HCT116 (cell line): ENCODE measurements around the gene ATP6V0A1. TPM values are rescaled to one million over a fixed set of nuclear protein-coding genes. Genes with fewer than 3 reads are reported as not detected.

Experiments
- ATAC-seq: fragments of 200-7000 bp; cut with Tn5 transposase; 2 replicates; pipeline ENCODE4 v1.9.1; 2020; ENCODE audit warnings: mild to moderate bottlenecking, moderate library complexity
- BruUV-seq: library from RNA; stranded (reverse); fragments of 400-500 nt; replicated peaks from 2 replicates; lab custom pipeline; 2021; lab: Mats Ljungman, UMichigan
- CTCF ChIA-PET: fragments of 300-600 bp; sonication (Branson Sonifier 250); formaldehyde crosslinking; loops from one replicate; lab custom pipeline; 2021; ENCODE audit warnings: antibody characterized with exemption; lab: Charles Lee
- POLR2A ChIA-PET: fragments of 300-600, 350-600 bp; sonication (Branson Sonifier 250); formaldehyde crosslinking; loops from one replicate; lab custom pipeline; 2021; ENCODE audit warnings: antibody characterized with exemption; lab: Charles Lee
- RAD21 ChIA-PET, 2 experiments: fragments of 300-600 bp; sonication (Branson Sonifier 250); formaldehyde crosslinking; loops; one replicate each; lab custom pipeline; 2023; ENCODE audit warnings: low total read pairs in 2 of 2; ENCODE audit not compliant: uncharacterized antibody in 2 of 2, unreplicated experiment in 2 of 2, low non-redundant PET in 1 of 2; lab: Charles Lee
- DNase-seq: peaks from one replicate; pipeline ENCODE4 v3.0.0-alpha.2; 2010; ENCODE audit warnings: low read depth, low spot score
- H2AFZ ChIP-seq: fragments of 200-600 bp; shearing (Covaris generic), sonication (generic); 2 replicates; pipeline ENCODE4 v1.6.1; 2017; ENCODE audit warnings: low read depth, mixed run types, mixed read lengths, antibody characterized with exemption, low read length; ENCODE audit not compliant: poor library complexity, severe bottlenecking
- H3K27ac ChIP-seq: 2 replicates; pipeline ENCODE4 v1.5.1; 2012; ENCODE audit warnings: low read depth, low read length
- H3K27me3 ChIP-seq: fragments of 200-600 bp; sonication (generic); 2 replicates; pipeline ENCODE4 v1.6.1; 2016; ENCODE audit warnings: mixed run types, low read length, mixed read lengths; ENCODE audit not compliant: insufficient read depth
- H3K36me3 ChIP-seq, 2 experiments: fragments of 200-500 bp in 1 of 2; fragments of 200-600 bp in 1 of 2; sonication (Bioruptor generic) in 1 of 2; sonication (generic) in 1 of 2; 2 replicates each; pipeline versions ENCODE4 v1.5.1 to v1.6.1; 2014 to 2016; ENCODE audit warnings: low read length in 2 of 2, inconsistent platforms in 1 of 2, mixed read lengths in 1 of 2, mixed run types in 1 of 2; ENCODE audit not compliant: insufficient read depth in 2 of 2, control insufficient read depth in 1 of 2
- H3K4me1 ChIP-seq, 2 experiments: fragments of 200-600 bp in 1 of 2; sonication (generic) in 1 of 2; 2 replicates each; pipeline versions ENCODE4 v1.5.1 to v1.6.1; 2012 to 2017; ENCODE audit warnings: low read length in 2 of 2, inconsistent platforms in 1 of 2, mild to moderate bottlenecking in 1 of 2, mixed read lengths in 1 of 2, mixed run types in 1 of 2, moderate library complexity in 1 of 2; ENCODE audit not compliant: insufficient read depth in 2 of 2, control insufficient read depth in 1 of 2
- H3K4me2 ChIP-seq: fragments of 200-600 bp; sonication (generic); 2 replicates; pipeline ENCODE4 v1.6.1; 2017; ENCODE audit warnings: mixed run types, low read length, mixed read lengths
- H3K4me3 ChIP-seq, 2 experiments: fragments of 200-600 bp in 1 of 2; sonication (generic) in 1 of 2; replicated peaks in 1 of 2; 2 replicates each; pipeline ENCODE4 v1.5.1; 2011 to 2016; ENCODE audit warnings: low read length in 2 of 2, control low read depth in 1 of 2, low read depth in 1 of 2, mild to moderate bottlenecking in 1 of 2, mixed read lengths in 1 of 2, mixed run types in 1 of 2
- H3K79me2 ChIP-seq: fragments of 200-600 bp; sonication (generic); 2 replicates; pipeline ENCODE4 v1.6.1; 2017; ENCODE audit warnings: mild to moderate bottlenecking, mixed run types, low read length, moderate library complexity, mixed read lengths; ENCODE audit not compliant: insufficient read depth
- H3K9ac ChIP-seq: fragments of 200-600 bp; sonication (generic); 2 replicates; pipeline ENCODE4 v1.6.1; 2016; ENCODE audit warnings: low read length, mixed read lengths
- H3K9me2 ChIP-seq: fragments of 200-600 bp; sonication (generic), shearing (Covaris generic); 2 replicates; pipeline ENCODE4 v1.6.1; 2017; ENCODE audit warnings: mixed run types, mild to moderate bottlenecking, moderate library complexity; ENCODE audit not compliant: insufficient read depth
- H3K9me3 ChIP-seq, 2 experiments: fragments of 200-500 bp in 1 of 2; fragments of 200-600 bp in 1 of 2; sonication (Bioruptor generic) in 1 of 2; sonication (generic) in 1 of 2; 2 replicates each; pipeline ENCODE4 v1.6.1; 2014 to 2017; ENCODE audit warnings: low read length in 2 of 2, mixed read lengths in 2 of 2, inconsistent platforms in 1 of 2, low read depth in 1 of 2, mild to moderate bottlenecking in 1 of 2, mixed run types in 1 of 2, moderate library complexity in 1 of 2; ENCODE audit not compliant: control insufficient read depth in 1 of 2, insufficient read depth in 1 of 2
- H4K20me1 ChIP-seq: fragments of 200-600 bp; sonication (generic), shearing (Covaris generic); 2 replicates; pipeline ENCODE4 v1.6.1; 2017; ENCODE audit warnings: mixed run types, mild to moderate bottlenecking, moderate library complexity; ENCODE audit not compliant: insufficient read depth
- CBX3 ChIP-seq: IDR thresholded peaks from 2 replicates; pipeline ENCODE4 v1.6.1; 2012; ENCODE audit warnings: low read depth
- CEBPB ChIP-seq: IDR thresholded peaks from 2 replicates; pipeline ENCODE4 v1.6.1; 2012; ENCODE audit warnings: low read depth
- EGR1 ChIP-seq: IDR thresholded peaks from 2 replicates; pipeline ENCODE4 v1.6.1; 2012; ENCODE audit warnings: low read depth
- ELF1 ChIP-seq: IDR thresholded peaks from 2 replicates; pipeline ENCODE4 v1.6.1; 2012; ENCODE audit warnings: low read depth, borderline replicate concordance
- EZH2 ChIP-seq: fragments of 200-600 bp; sonication (generic); IDR thresholded peaks from 2 replicates; pipeline ENCODE4 v1.6.1; 2017; ENCODE audit warnings: antibody characterized with exemption, mixed run types
- EZH2phosphoT487 ChIP-seq: fragments of 200-600 bp; IDR thresholded peaks from 2 replicates; pipeline ENCODE4 v1.6.1; 2018; ENCODE audit warnings: antibody characterized with exemption, borderline replicate concordance
- FOSL1 ChIP-seq: IDR thresholded peaks from 2 replicates; pipeline ENCODE4 v1.6.1; 2012; ENCODE audit warnings: low read depth
- POLR2A ChIP-seq: IDR thresholded peaks from 2 replicates; pipeline ENCODE4 v1.7.0; 2011; ENCODE audit warnings: borderline replicate concordance; ENCODE audit not compliant: insufficient read depth, insufficient read length; ENCODE audit errors: extremely low read depth
- POLR2AphosphoS5 ChIP-seq: IDR thresholded peaks from 2 replicates; pipeline ENCODE4 v1.6.1; 2011; ENCODE audit warnings: mild to moderate bottlenecking, low read depth, low read length, moderate library complexity
- RAD21 ChIP-seq: IDR thresholded peaks from 2 replicates; pipeline ENCODE4 v1.6.1; 2012; ENCODE audit warnings: low read depth, mild to moderate bottlenecking
- SIN3A ChIP-seq: IDR thresholded peaks from 2 replicates; pipeline ENCODE4 v1.6.1; 2012; ENCODE audit warnings: low read depth
- SP1 ChIP-seq: IDR thresholded peaks from 2 replicates; pipeline ENCODE4 v1.6.1; 2012; ENCODE audit warnings: low read depth
- SRF ChIP-seq: IDR thresholded peaks from 2 replicates; pipeline ENCODE4 v1.6.1; 2012; ENCODE audit warnings: low read depth
- TCF7L2 ChIP-seq: IDR thresholded peaks from 2 replicates; pipeline ENCODE4 v1.7.0; 2011; ENCODE audit warnings: borderline replicate concordance, inconsistent platforms; ENCODE audit not compliant: insufficient read depth, insufficient read length; ENCODE audit errors: extremely low read depth
- YY1 ChIP-seq: IDR thresholded peaks from 2 replicates; pipeline ENCODE4 v1.6.1; 2011; ENCODE audit warnings: low read length, low read depth, moderate library complexity, mild to moderate bottlenecking; ENCODE audit not compliant: insufficient replicate concordance; ENCODE audit errors: extremely low read depth
- intact Hi-C: fragments of 100-400 bp; cut with micrococcal nuclease; formaldehyde crosslinking; loops from 2 replicates; pipeline ENCODE4 v1.10.0; 2022
- total RNA-seq: library from RNA; stranded (reverse); gene quantifications from one replicate; pipeline ENCODE4 v1.2.1, GENCODE V29; 2021; ENCODE audit not compliant: unreplicated experiment
- TF ChIP-seq, protein P1 (sequence below), 3 experiments: fragments of 200-600 bp in 1 of 3; sonication (generic) in 1 of 3; IDR thresholded peaks in 2 of 3; conservative IDR thresholded peaks in 1 of 3; 2 replicates each; pipeline ENCODE4 v1.5.1; 2012 to 2017; ENCODE audit warnings: low read depth in 2 of 3, low read length in 2 of 3, antibody characterized with exemption in 1 of 3, borderline replicate concordance in 1 of 3, control low read depth in 1 of 3, mild to moderate bottlenecking in 1 of 3, mixed read lengths in 1 of 3, mixed run types in 1 of 3, moderate library complexity in 1 of 3; ENCODE audit not compliant: insufficient read depth in 1 of 3
- TF ChIP-seq, protein P2 (sequence below): IDR thresholded peaks from 2 replicates; pipeline ENCODE4 v1.6.1; 2011; ENCODE audit warnings: mild to moderate bottlenecking, low read length, moderate library complexity; ENCODE audit not compliant: insufficient replicate concordance; ENCODE audit errors: extremely low read depth
- TF ChIP-seq, protein P3 (sequence below): IDR thresholded peaks from 2 replicates; pipeline ENCODE4 v1.6.1; 2012

ATP6V0A1 gene
- total RNA-seq, 1 experiment from 2014 or later = 65.2 TPM

DNA sequence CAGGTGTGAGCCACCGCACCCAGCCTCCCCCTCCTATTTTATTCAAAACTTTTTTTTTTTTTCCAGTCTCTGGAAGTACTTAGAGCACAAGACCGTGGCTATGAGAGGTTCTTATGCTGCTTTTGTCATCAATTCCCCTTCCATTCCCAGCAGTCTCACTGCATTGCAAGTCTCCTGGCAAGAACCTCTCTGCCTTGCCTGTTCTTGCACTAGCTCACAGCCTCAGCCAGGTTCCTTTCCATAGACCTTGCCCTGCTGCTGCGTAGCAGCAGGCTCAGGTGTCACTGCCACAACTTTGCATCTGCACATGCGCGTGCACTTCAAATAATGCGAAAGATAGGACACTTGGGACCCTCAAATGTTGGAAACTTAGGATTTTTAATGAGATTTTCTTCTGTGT, 15.6 kb downstream of the ATP6V0A1 start:
- H3K4me1 ChIP-seq = peaks cover 0 to 2% of the 10 kb centered on the region in 2 experiments; a peak in 2 of 4 replicates
- ChIA-PET RAD21 (no interaction called here), POLR2A (no interaction called here), CTCF (no interaction called here)
- no peaks in the 10 kb centered on the region for H4K20me1 ChIP-seq
- H3K9me2 ChIP-seq = no peaks in the 10 kb centered on the region
- H3K4me2 ChIP-seq = no peak overlapping the region
- peaks cover 25 to 40% of the 10 kb centered on the region in 2 experiments; a peak in 3 of 4 replicates for H3K36me3 ChIP-seq
- no peak for DNase-seq
- H3K9ac ChIP-seq = no peak overlapping the region
- H3K27me3 ChIP-seq = no peaks in the 10 kb centered on the region
- intact Hi-C loops = no loop called here
- BruUV-seq = no TSS peak
- H3K9me3 ChIP-seq = no peaks in the 10 kb centered on the region
- no peak overlapping the region for H3K4me3 ChIP-seq
- TF ChIP-seq SIN3A (no peak), CBX3 (no peak), CEBPB (no peak), TCF7L2 (no peak), YY1 (no peak), POLR2A (no peak), EZH2phosphoT487 (no peak), EZH2 (no peak), RAD21 (no peak), ELF1 (no peak), EGR1 (no peak), SP1 (no peak), FOSL1 (no peak), POLR2AphosphoS5 (no peak), SRF (no peak)
- TF ChIP-seq, protein P1, sequence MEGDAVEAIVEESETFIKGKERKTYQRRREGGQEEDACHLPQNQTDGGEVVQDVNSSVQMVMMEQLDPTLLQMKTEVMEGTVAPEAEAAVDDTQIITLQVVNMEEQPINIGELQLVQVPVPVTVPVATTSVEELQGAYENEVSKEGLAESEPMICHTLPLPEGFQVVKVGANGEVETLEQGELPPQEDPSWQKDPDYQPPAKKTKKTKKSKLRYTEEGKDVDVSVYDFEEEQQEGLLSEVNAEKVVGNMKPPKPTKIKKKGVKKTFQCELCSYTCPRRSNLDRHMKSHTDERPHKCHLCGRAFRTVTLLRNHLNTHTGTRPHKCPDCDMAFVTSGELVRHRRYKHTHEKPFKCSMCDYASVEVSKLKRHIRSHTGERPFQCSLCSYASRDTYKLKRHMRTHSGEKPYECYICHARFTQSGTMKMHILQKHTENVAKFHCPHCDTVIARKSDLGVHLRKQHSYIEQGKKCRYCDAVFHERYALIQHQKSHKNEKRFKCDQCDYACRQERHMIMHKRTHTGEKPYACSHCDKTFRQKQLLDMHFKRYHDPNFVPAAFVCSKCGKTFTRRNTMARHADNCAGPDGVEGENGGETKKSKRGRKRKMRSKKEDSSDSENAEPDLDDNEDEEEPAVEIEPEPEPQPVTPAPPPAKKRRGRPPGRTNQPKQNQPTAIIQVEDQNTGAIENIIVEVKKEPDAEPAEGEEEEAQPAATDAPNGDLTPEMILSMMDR (IDR thresholded peaks at IDR 0.05 in 2 of 3, conservative IDR thresholded peaks at IDR 0.05 in 1 of 3; ENCODE audit: borderline replicate concordance in 1 of 3, insufficient read depth in 1 of 3, low read depth in 2 of 3, low read length in 2 of 3) = no peak
- TF ChIP-seq, protein P2, sequence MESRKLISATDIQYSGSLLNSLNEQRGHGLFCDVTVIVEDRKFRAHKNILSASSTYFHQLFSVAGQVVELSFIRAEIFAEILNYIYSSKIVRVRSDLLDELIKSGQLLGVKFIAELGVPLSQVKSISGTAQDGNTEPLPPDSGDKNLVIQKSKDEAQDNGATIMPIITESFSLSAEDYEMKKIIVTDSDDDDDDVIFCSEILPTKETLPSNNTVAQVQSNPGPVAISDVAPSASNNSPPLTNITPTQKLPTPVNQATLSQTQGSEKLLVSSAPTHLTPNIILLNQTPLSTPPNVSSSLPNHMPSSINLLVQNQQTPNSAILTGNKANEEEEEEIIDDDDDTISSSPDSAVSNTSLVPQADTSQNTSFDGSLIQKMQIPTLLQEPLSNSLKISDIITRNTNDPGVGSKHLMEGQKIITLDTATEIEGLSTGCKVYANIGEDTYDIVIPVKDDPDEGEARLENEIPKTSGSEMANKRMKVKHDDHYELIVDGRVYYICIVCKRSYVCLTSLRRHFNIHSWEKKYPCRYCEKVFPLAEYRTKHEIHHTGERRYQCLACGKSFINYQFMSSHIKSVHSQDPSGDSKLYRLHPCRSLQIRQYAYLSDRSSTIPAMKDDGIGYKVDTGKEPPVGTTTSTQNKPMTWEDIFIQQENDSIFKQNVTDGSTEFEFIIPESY = no peak
- TF ChIP-seq, protein P3, sequence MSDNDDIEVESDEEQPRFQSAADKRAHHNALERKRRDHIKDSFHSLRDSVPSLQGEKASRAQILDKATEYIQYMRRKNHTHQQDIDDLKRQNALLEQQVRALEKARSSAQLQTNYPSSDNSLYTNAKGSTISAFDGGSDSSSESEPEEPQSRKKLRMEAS = no peak
- no peaks in the 10 kb centered on the region for H3K79me2 ChIP-seq
- ATAC-seq = no peak
- H3K27ac ChIP-seq = no peak overlapping the region
- no peak overlapping the region for H2AFZ ChIP-seq
